NOMO-1 treated with DMSO at 0.1 percent for 48 hours (cell line): ENCODE data around the gene PDRG1.

ENCODE experiments used
- DNase-seq: peaks from one replicate; lab custom pipeline; 2025; ENCODE audit not compliant: unreplicated experiment; lab: John Stamatoyannopoulos, UW

Gene PDRG1

GRCh38 chr20:31951530-31952453, at the start of gene PDRG1:
Gene PDRG1, minus strand, starts transcription at chr20:31952046. Its CDS starts 85 bp downstream, at chr20:31951961.
- peak; percentile 95 for DNase-seq

- DNase-seq: no peak
Measured at GRCh38 chr20:31998246-31998645, 46.4 kb upstream of the PDRG1 start.

- no peak for DNase-seq
Measured at GRCh38 chr20:31996996-31997395, 45.1 kb upstream of the PDRG1 start.

- DNase-seq: no peak
Measured at GRCh38 chr20:31992086-31992485, 40.2 kb upstream of the PDRG1 start.

- DNase-seq: no peak
Measured at GRCh38 chr20:31991339-31991705, 39.5 kb upstream of the PDRG1 start.

- no peak for DNase-seq
Measured at GRCh38 chr20:31990641-31991338, 38.9 kb upstream of the PDRG1 start.

- no peak for DNase-seq
Measured at GRCh38 chr20:31989030-31989645, 37.3 kb upstream of the PDRG1 start.

GRCh38 chr20:31988430-31989015, 36.7 kb upstream of the PDRG1 start:
- DNase-seq: no peak

GRCh38 chr20:31987744-31988143, 35.9 kb upstream of the PDRG1 start:
- no peak for DNase-seq

- no peak for DNase-seq
Measured at GRCh38 chr20:31984981-31985471, 33.2 kb upstream of the PDRG1 start.

GRCh38 chr20:31981784-31982183, 29.9 kb upstream of the PDRG1 start:
- no peak for DNase-seq

GRCh38 chr20:31979713-31980426, 28.0 kb upstream of the PDRG1 start:
- no peak for DNase-seq

- DNase-seq: no peak
Measured at GRCh38 chr20:31977080-31977479, 25.2 kb upstream of the PDRG1 start.

GRCh38 chr20:31975874-31976273, 24.0 kb upstream of the PDRG1 start:
- no peak for DNase-seq

GRCh38 chr20:31974951-31975487, 23.2 kb upstream of the PDRG1 start:
- DNase-seq: no peak

- DNase-seq: no peak
Measured at GRCh38 chr20:31974296-31974695, 22.4 kb upstream of the PDRG1 start.

- DNase-seq: no peak
Measured at GRCh38 chr20:31972471-31973021, 20.7 kb upstream of the PDRG1 start.

- DNase-seq: no peak
Measured at GRCh38 chr20:31969991-31970390, 18.1 kb upstream of the PDRG1 start.

GRCh38 chr20:31968291-31969126, 16.7 kb upstream of the PDRG1 start:
- DNase-seq: peak; percentile 66
